Stimulated activated naive B cell treated with anti-CD40 and anti-IgM and Interleukin-4, amounts not matched to agents 10 μg/mL and 1 μg/mL and 100 μg/mL, for 72 hours (primary cell): Measurements from ENCODE around the gene ADM.

Experiments
- ATAC-seq, 2 donors: fragments of 150-1000 bp; cut with Tn5 transposase; replicated peaks; 2 replicates each; pipeline ENCODE4 v1.10.0; 2021; ENCODE audit warnings: moderate library complexity in 1 of 2
- DNase-seq: peaks from one replicate; pipeline ENCODE4 v3.0.0; 2021
- H3K27ac Mint-ChIP-seq: one replicate; pipeline ENCODE4 v1.8.0; 2022; ENCODE audit warnings: mild to moderate bottlenecking, mixed read lengths
- H3K27me3 Mint-ChIP-seq, 2 donors: one replicate each; pipeline ENCODE4 v1.8.0; 2022; ENCODE audit warnings: mixed read lengths in 2 of 2
- H3K36me3 Mint-ChIP-seq, 2 donors: one replicate each; pipeline ENCODE4 v1.8.0; 2022; ENCODE audit warnings: mixed read lengths in 2 of 2, mild to moderate bottlenecking in 1 of 2
- H3K4me1 Mint-ChIP-seq, 2 donors: one replicate each; pipeline ENCODE4 v1.8.0; 2022; ENCODE audit warnings: mixed read lengths in 2 of 2, mild to moderate bottlenecking in 1 of 2
- H3K4me3 Mint-ChIP-seq, 2 donors: one replicate each; pipeline ENCODE4 v1.8.0; 2022; ENCODE audit warnings: mild to moderate bottlenecking in 2 of 2, mixed read lengths in 2 of 2, moderate library complexity in 1 of 2
- H3K9me3 Mint-ChIP-seq, 2 donors: one replicate each; pipeline ENCODE4 v1.8.0; 2022; ENCODE audit warnings: mixed read lengths in 2 of 2, mild to moderate bottlenecking in 1 of 2

The ADM gene

GRCh38 chr11:10350334-10350733, 45.5 kb downstream of the ADM start:
- ATAC-seq (no peak), DNase-seq (no peak)
- peaks cover 0 to 7% of the 10 kb centered on the region in 2 donors for H3K27me3 Mint-ChIP-seq
- no peaks in the 10 kb centered on the region for H3K36me3 Mint-ChIP-seq
- H3K27ac Mint-ChIP-seq, result no peak overlapping the region
- H3K4me1 Mint-ChIP-seq, result no peaks in the 10 kb centered on the region
- H3K9me3 Mint-ChIP-seq, result no peaks in the 10 kb centered on the region
- no peak overlapping the region for H3K4me3 Mint-ChIP-seq

DNA sequence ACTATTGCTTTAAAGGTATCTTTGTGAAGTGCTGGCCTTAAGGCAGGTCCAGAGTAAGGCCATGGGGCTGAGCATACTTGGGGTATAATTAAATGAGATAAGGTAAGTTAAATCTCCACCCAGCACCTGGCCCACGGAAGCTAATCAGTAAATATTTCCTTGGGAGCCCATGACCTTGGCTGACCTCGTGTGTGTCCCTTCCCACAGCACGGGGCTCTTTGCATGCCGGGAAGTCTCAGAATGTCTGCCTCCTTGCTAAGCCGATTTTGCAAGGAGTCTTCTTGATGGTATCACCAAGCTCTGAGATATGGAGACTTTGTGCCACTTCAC, 46.5 kb downstream of the ADM start:
- Mint-ChIP-seq H3K36me3 (no peaks in the 10 kb centered on the region), H3K9me3 (no peaks in the 10 kb centered on the region), H3K27ac (no peak overlapping the region), H3K4me1 (no peaks in the 10 kb centered on the region), H3K27me3 (peaks cover 0 to 7% of the 10 kb centered on the region in 2 donors), H3K4me3 (no peak overlapping the region)
- DNase-seq (no peak), ATAC-seq (no peak)

DNA sequence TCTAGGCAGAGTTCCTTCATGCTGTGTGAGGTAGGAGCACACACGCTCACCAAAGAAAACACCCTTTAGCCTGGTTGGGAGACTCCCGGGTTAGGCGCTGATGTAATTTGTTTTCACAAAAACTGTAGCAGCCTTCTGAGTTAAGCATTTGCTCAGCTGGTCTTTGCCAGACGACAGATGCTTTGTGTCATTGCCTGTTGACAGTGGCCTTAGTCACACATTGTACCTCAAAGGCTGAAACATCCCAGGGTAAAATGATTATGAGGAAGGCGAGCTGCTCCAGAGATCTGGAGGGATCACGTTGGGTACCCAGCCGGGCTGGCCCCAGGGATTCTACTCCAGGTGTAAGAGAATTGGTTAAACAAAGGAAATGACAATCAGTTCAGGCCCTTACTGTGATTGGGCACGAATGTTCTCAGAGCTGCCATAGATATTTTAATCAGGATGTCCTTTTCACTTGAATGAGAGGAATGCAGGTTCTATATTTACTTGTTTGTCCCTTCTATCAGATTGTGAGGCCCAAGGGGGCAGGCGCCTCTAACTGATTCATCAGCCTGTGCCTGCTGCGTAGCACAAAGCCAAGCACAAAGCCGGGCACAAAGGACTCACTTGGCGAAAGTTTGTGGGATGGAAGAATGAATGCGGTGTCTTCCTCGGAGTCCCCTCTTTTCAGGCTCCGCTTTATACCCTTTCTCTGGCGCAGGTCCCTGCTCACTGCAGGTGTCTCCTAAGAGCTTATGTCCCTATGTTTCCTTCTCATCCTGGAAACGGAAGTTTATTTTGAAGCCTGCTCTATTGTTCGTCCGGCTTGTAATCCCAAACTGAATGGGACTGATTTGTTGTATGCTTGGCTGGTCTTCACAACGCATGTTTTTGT, 47.1 kb downstream of the ADM start:
- Mint-ChIP-seq H3K9me3 (no peaks in the 10 kb centered on the region), H3K4me3 (no peak overlapping the region), H3K27ac (no peak overlapping the region), H3K36me3 (no peaks in the 10 kb centered on the region), H3K4me1 (no peaks in the 10 kb centered on the region), H3K27me3 (peaks cover 2 to 8% of the 10 kb centered on the region in 2 donors)
- DNase-seq, result no peak
- ATAC-seq, result no peak

GRCh38 chr11:10352921-10353550, 48.2 kb downstream of the ADM start:
- Mint-ChIP-seq H3K4me3 (no peak overlapping the region), H3K27me3 (peaks cover 10 to 12% of the 10 kb centered on the region in 2 donors), H3K36me3 (no peaks in the 10 kb centered on the region), H3K9me3 (no peaks in the 10 kb centered on the region), H3K4me1 (no peaks in the 10 kb centered on the region), H3K27ac (no peak overlapping the region)
- no peak for DNase-seq
- ATAC-seq, result no peak

DNA sequence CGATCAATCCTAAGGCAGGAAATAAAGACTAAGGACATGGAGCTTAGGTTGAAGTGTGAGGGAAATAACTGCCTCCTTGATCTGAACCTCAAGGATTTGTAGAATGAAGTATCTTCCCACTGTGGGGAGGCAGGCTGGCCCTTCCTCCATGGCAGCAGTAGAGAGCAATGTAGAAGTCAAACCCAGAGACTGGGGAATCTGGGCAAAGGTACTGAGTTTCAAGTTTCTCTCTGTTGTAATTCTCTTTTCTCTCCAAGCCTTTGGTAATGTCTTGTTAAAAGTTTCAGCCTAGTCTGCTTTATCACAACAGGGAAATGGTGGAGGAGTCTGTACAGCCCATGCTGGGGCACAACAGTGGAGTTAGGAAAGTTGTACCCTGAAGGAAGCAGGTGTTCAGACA, 49.5 kb downstream of the ADM start:
- Mint-ChIP-seq H3K4me3 (no peak overlapping the region), H3K36me3 (no peaks in the 10 kb centered on the region), H3K4me1 (no peaks in the 10 kb centered on the region), H3K9me3 (no peaks in the 10 kb centered on the region), H3K27me3 (peaks cover 15 to 18% of the 10 kb centered on the region in 2 donors), H3K27ac (no peak overlapping the region)
- ATAC-seq, result no peak
- no peak for DNase-seq

DNA sequence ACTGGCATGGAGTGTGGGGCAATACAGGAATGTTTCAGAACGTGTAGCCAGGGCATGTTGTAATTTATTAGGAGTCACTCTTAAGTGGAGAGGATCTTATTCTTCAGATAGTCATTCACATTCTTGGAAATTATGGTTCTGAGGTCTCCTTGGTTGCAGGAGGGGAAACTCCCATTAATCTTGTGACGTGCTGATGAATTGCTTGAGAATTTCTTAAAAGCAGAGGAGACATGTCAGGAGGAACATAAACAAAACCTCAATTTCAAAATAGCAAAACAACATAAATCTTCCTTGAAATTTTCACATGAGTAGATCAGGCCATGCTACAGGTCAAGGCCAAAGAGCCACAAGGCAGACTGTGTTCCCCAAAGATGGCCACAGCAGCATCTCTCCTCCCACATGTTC, 50.4 kb downstream of the ADM start:
- H3K9me3 Mint-ChIP-seq, result no peaks in the 10 kb centered on the region
- H3K4me1 Mint-ChIP-seq, result no peaks in the 10 kb centered on the region
- DNase-seq, result no peak
- no peak for ATAC-seq
- peaks cover 15 to 18% of the 10 kb centered on the region in 2 donors for H3K27me3 Mint-ChIP-seq
- no peak overlapping the region for H3K4me3 Mint-ChIP-seq
- no peaks in the 10 kb centered on the region for H3K36me3 Mint-ChIP-seq
- H3K27ac Mint-ChIP-seq, result no peak overlapping the region

GRCh38 chr11:10356161-10356560, 51.3 kb downstream of the ADM start:
- Mint-ChIP-seq H3K9me3 (peaks cover 2 to 3% of the 10 kb centered on the region in 2 donors), H3K27me3 (peaks cover 18 to 19% of the 10 kb centered on the region in 2 donors), H3K4me3 (no peak overlapping the region), H3K4me1 (no peaks in the 10 kb centered on the region), H3K27ac (no peak overlapping the region), H3K36me3 (peaks cover 0 to 4% of the 10 kb centered on the region in 2 donors)
- DNase-seq (no peak), ATAC-seq (no peak)
